ENCODE measurements around the gene TBXA2R. TPM values are rescaled to one million over a fixed set of nuclear protein-coding genes. Genes with fewer than 3 reads are reported as not detected.

Gene TBXA2R
- total RNA-seq, 1 experiment from 2014 or later, result not detected

DNA sequence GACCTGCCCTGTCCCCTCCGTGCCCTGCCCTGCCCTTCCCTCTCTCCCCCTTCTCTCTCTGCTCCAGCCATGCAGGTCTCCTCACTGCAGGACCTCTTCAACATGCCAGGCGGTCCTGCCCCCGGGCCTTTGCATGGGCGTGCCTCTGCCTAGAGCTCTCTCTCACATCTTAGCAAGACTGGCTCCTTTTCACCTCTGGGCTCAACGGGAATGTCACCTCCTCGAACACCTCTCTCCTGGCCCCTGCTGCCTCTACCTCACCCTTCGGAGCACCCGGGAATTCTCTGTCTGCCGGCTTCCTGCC is 54.9 kb downstream of the TBXA2R start:
- no peaks in the 10 kb centered on the region for H3K9me3 Mint-ChIP-seq (ENCODE audit: unreplicated experiment)
- H3K27ac Mint-ChIP-seq (ENCODE audit: low read depth, unreplicated experiment), result no peak overlapping the region
- CTCF ChIA-PET, result no interaction called here
- no peaks in the 10 kb centered on the region for H3K27me3 Mint-ChIP-seq (ENCODE audit: insufficient read depth, unreplicated experiment)
- POLR2A ChIA-PET, result no interaction called here
- DNase-seq (ENCODE audit: unreplicated experiment), result no peak
- peaks cover 48% of the 10 kb centered on the region for H3K36me3 Mint-ChIP-seq (ENCODE audit: insufficient read depth, unreplicated experiment)
- TF ChIP-seq, protein P1, sequence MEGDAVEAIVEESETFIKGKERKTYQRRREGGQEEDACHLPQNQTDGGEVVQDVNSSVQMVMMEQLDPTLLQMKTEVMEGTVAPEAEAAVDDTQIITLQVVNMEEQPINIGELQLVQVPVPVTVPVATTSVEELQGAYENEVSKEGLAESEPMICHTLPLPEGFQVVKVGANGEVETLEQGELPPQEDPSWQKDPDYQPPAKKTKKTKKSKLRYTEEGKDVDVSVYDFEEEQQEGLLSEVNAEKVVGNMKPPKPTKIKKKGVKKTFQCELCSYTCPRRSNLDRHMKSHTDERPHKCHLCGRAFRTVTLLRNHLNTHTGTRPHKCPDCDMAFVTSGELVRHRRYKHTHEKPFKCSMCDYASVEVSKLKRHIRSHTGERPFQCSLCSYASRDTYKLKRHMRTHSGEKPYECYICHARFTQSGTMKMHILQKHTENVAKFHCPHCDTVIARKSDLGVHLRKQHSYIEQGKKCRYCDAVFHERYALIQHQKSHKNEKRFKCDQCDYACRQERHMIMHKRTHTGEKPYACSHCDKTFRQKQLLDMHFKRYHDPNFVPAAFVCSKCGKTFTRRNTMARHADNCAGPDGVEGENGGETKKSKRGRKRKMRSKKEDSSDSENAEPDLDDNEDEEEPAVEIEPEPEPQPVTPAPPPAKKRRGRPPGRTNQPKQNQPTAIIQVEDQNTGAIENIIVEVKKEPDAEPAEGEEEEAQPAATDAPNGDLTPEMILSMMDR (IDR thresholded peaks at IDR 0.05; ENCODE audit: unreplicated experiment), result no peak
- H3K4me1 Mint-ChIP-seq (ENCODE audit: insufficient read depth, unreplicated experiment), result peaks cover 8% of the 10 kb centered on the region
- H3K4me3 Mint-ChIP-seq (ENCODE audit: unreplicated experiment), result no peak overlapping the region
- BruUV-seq (replicated peaks), result no TSS peak
- intact Hi-C loops (cut with micrococcal nuclease), result loop anchor here (10.0 kb wide), 1 partner anchor 153 kb away; the partner anchor contains the start of genes PIP5K1C and TJP3

DNA sequence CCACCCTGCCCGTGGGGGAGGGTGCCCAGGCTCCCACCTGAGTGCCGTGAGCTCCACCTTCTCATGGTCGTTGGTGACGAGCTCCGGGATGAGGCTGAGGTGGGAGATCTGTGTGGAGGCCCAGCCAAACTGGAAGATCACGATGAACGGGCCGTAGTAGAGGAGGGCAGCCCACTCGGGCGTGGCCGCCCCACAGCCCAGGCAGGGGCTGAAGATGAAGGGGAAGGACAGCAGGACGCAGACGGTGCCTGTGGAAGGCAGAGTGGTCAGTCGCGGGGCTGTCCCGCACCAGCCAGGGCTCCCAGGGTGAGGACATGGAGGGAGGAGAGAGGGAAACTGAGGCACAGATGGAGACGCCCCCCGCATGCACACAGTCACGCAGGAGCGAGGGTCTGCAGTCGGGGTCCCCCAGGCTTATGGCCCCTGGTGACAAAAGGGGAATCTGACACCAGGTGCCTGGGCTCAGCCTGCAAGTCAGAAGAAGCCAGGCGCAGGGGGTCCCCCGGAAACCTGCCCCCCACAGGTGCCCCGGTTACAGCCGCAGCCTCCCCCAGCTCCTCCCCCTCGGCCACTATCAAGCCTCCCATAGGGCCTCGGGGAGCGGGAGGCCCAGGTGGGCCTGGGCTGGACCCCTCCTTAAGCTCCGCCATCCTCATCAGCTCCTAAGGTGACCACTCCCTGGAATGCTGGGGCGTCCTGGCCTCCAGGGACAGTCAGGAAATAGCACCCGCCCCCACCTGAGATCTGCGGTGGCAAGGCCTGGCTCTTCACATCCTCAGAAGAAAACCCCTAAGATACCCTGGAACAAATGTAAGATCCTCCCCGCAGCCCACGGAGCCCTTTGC is 55.5 kb downstream of the TBXA2R start:
- CTCF ChIA-PET, result no interaction called here

DNA sequence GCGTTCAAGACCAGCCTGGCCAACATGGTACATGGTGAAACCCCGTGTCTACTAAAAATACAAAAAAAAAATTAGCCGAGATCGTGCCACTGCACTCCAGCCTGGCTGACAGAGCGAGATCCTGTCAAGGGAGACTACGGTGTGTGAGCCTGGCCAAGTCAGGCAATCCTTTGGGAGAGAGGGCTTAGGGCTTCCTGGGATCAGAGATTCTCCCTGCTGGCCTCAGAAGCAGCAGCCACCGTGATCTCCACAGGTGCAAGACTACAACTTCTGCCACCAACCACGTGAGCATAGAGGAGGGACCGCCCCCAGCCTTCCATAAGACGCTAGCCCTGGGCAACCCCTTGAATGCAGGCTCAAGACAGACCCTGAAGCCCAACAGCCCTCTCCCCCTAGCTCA is 56.9 kb downstream of the TBXA2R start:
- ChIA-PET POLR2A (no interaction called here), CTCF (interaction anchor here (1.0 kb wide), 1 partner anchor 28 kb away, joined by 5 read pairs; no protein-coding TSS in a partner anchor)
- no peak for DNase-seq (ENCODE audit: unreplicated experiment)
- TF ChIP-seq, protein P1 (IDR thresholded peaks at IDR 0.05; ENCODE audit: unreplicated experiment), result no peak
- no TSS peak for BruUV-seq (replicated peaks)
- Mint-ChIP-seq H3K27me3 (ENCODE audit: insufficient read depth, unreplicated experiment) (no peaks in the 10 kb centered on the region), H3K4me3 (ENCODE audit: unreplicated experiment) (no peak overlapping the region), H3K9me3 (ENCODE audit: unreplicated experiment) (no peaks in the 10 kb centered on the region), H3K36me3 (ENCODE audit: insufficient read depth, unreplicated experiment) (peaks cover 54% of the 10 kb centered on the region), H3K4me1 (ENCODE audit: insufficient read depth, unreplicated experiment) (peaks cover 10% of the 10 kb centered on the region), H3K27ac (ENCODE audit: low read depth, unreplicated experiment) (no peak overlapping the region)
- intact Hi-C loops (cut with micrococcal nuclease), result loop anchor here (10.0 kb wide), 1 partner anchor 155 kb away; the partner anchor contains the start of genes PIP5K1C and TJP3

More for the DNA sequence above, 55.5 kb downstream of the TBXA2R start:
- TF ChIP-seq, protein P1 (IDR thresholded peaks at IDR 0.05; ENCODE audit: unreplicated experiment), result no peak
- Mint-ChIP-seq H3K27ac (ENCODE audit: low read depth, unreplicated experiment) (no peak overlapping the region), H3K36me3 (ENCODE audit: insufficient read depth, unreplicated experiment) (peaks cover 44% of the 10 kb centered on the region), H3K4me3 (ENCODE audit: unreplicated experiment) (no peak overlapping the region), H3K27me3 (ENCODE audit: insufficient read depth, unreplicated experiment) (no peaks in the 10 kb centered on the region), H3K9me3 (ENCODE audit: unreplicated experiment) (no peaks in the 10 kb centered on the region), H3K4me1 (ENCODE audit: insufficient read depth, unreplicated experiment) (peaks cover 2% of the 10 kb centered on the region)
- BruUV-seq (replicated peaks), result no TSS peak
- intact Hi-C loops (cut with micrococcal nuclease), result loop anchor here (10.0 kb wide), 1 partner anchor 154 kb away; the partner anchor contains the start of genes PIP5K1C and TJP3
- POLR2A ChIA-PET, result interaction anchor here (0.7 kb wide), 2 partner anchors 11 to 114 kb away, joined by 3 read pairs; no protein-coding TSS in a partner anchor
- DNase-seq (ENCODE audit: unreplicated experiment), result no peak

DNA sequence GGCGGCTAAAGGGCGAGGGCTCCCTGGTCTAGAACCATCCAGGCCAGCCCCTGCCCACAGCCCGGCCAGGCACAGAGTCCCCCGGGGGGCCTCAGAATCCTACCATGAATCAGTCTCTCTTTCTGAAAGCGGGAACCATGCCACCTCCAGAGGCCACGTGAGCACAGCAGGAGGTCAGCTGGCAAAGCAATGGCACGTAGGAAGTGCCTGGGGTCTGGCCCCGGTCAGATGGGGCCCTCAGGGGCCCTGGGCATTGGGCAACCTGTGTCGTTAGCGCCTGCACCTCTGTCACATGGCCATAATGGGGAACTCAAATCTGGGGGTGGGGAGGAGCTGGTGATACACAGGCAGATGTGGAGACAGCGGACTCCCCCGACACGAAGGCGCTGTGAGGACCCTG is 58.1 kb downstream of the TBXA2R start:
- Mint-ChIP-seq H3K4me1 (ENCODE audit: insufficient read depth, unreplicated experiment) (peaks cover 11% of the 10 kb centered on the region), H3K9me3 (ENCODE audit: unreplicated experiment) (no peaks in the 10 kb centered on the region), H3K36me3 (ENCODE audit: insufficient read depth, unreplicated experiment) (peaks cover 58% of the 10 kb centered on the region), H3K27ac (ENCODE audit: low read depth, unreplicated experiment) (no peak overlapping the region), H3K27me3 (ENCODE audit: insufficient read depth, unreplicated experiment) (no peaks in the 10 kb centered on the region), H3K4me3 (ENCODE audit: unreplicated experiment) (no peak overlapping the region)
- intact Hi-C loops (cut with micrococcal nuclease), result no loop called here
- CTCF ChIA-PET, result interaction anchor here (0.8 to 1.2 kb wide), 3 partner anchors 18 to 27 kb away, joined by 3 to 5 read pairs (median 4); no protein-coding TSS in a partner anchor
- BruUV-seq (replicated peaks), result no TSS peak
- no peak for DNase-seq (ENCODE audit: unreplicated experiment)
- POLR2A ChIA-PET, result interaction anchor here (0.5 kb wide), 1 partner anchor 234 kb away, joined by 3 read pairs; no protein-coding TSS in a partner anchor
- TF ChIP-seq, protein P1 (IDR thresholded peaks at IDR 0.05; ENCODE audit: unreplicated experiment), result no peak
